GM10248 (cell line): ENCODE results near the gene TPBGL.

Experiments used
- CTCF ChIA-PET: fragments of 300-600 bp; sonication (Branson Sonifier 250); formaldehyde crosslinking; extraction: SDS; loops from one replicate; lab custom pipeline; 2021; ENCODE audit warnings: antibody characterized with exemption; lab: Yijun Ruan, JAX
- POLR2A ChIA-PET: fragments of 350-650 bp; sonication (Branson Sonifier 250); formaldehyde crosslinking; extraction: SDS; loops from one replicate; lab custom pipeline; 2020; ENCODE audit warnings: antibody characterized with exemption; lab: Yijun Ruan, JAX
- DNase-seq: peaks from one replicate; pipeline ENCODE4 v3.0.0; 2012; ENCODE audit errors: extremely low spot score
- CTCF ChIP-seq: IDR thresholded peaks from 2 replicates; pipeline ENCODE4 v1.5.1; 2012; ENCODE audit warnings: mild to moderate bottlenecking, low read depth; ENCODE audit errors: extremely low read depth, missing control alignments, control extremely low read depth

Gene TPBGL

GRCh38 chr11:75201771-75202170, 38.8 kb upstream of the TPBGL start:
- no peak for TF ChIP-seq CTCF
- CTCF ChIA-PET, result interaction anchor here (0.9 to 9.6 kb wide), 8 partner anchors 10 to 179 kb away, joined by 3 to 301 read pairs (median 4); partner anchors contain the start of gene SLCO2B1
- DNase-seq, result no peak
- POLR2A ChIA-PET, result no interaction called here

GRCh38 chr11:75202195-75202594, 38.4 kb upstream of the TPBGL start:
- ChIA-PET CTCF (interaction anchor here (0.9 to 9.6 kb wide), 7 partner anchors 10 to 180 kb away, joined by 3 to 301 read pairs (median 4); partner anchors contain the start of gene SLCO2B1), POLR2A (no interaction called here)
- no peak for DNase-seq
- no peak for TF ChIP-seq CTCF

GRCh38 chr11:75203138-75203537, 37.4 kb upstream of the TPBGL start:
- ChIA-PET CTCF (interaction anchor here (0.7 to 9.6 kb wide), 10 partner anchors 8 to 273 kb away, joined by 3 to 301 read pairs (median 14); partner anchors contain the start of gene SLCO2B1), POLR2A (no interaction called here)
- DNase-seq, result no peak
- TF ChIP-seq CTCF, result no peak

- no peak for TF ChIP-seq CTCF
- DNase-seq, result no peak
- ChIA-PET CTCF (interaction anchor here (0.7 to 9.6 kb wide), 10 partner anchors 8 to 274 kb away, joined by 3 to 301 read pairs (median 16); partner anchors contain the start of gene SLCO2B1), POLR2A (no interaction called here)
Observed at GRCh38 chr11:75203641-75204011, 36.9 kb upstream of the TPBGL start.

GRCh38 chr11:75204012-75204674, 36.4 kb upstream of the TPBGL start:
- CTCF ChIA-PET, result interaction anchor here (0.6 to 9.6 kb wide), 42 partner anchors 8 to 330 kb away, joined by 3 to 301 read pairs (median 6); partner anchors contain the start of genes SLCO2B1 and TPBGL
- TF ChIP-seq CTCF, result no peak
- POLR2A ChIA-PET, result interaction anchor here (1.1 kb wide), 1 partner anchor 64 kb away, joined by 3 read pairs; no protein-coding TSS in a partner anchor
- DNase-seq, result no peak

GRCh38 chr11:75204685-75205563, 35.6 kb upstream of the TPBGL start:
- CTCF ChIA-PET, result interaction anchor here (0.6 to 9.6 kb wide), 43 partner anchors 8 to 331 kb away, joined by 3 to 301 read pairs (median 6); partner anchors contain the start of genes SLCO2B1 and TPBGL
- POLR2A ChIA-PET, result interaction anchor here (1.1 kb wide), 1 partner anchor 64 kb away, joined by 3 read pairs; no protein-coding TSS in a partner anchor
- DNase-seq, result peak; percentile 88
- peak; percentile 92 for TF ChIP-seq CTCF
